NCI-H82 treated with DMSO at 0.1 percent for 48 hours (cell line): ENCODE data around the gene HELLS.
"Not testable (repeated sequence)": the region's sequence is repeated elsewhere in the genome, so short reads cannot be mapped to it uniquely, and the experiment has no call there.

Experiments
- DNase-seq: peaks from one replicate; lab custom pipeline; 2025; ENCODE audit not compliant: unreplicated experiment; lab: John Stamatoyannopoulos, UW

The HELLS gene

GRCh38 chr10:94545391-94546048 lies at the start of gene HELLS:
Gene HELLS, plus strand, starts transcription at chr10:94545788. Its CDS starts 134 bp downstream, at chr10:94545922.
- DNase-seq = peak; percentile 68

- no peak for DNase-seq
Measured at GRCh38 chr10:94496010-94496409, 49.6 kb upstream of the HELLS start.

- no peak for DNase-seq
Measured at GRCh38 chr10:94496646-94497045, 48.9 kb upstream of the HELLS start.

- DNase-seq = no peak
Measured at GRCh38 chr10:94500063-94500462, 45.5 kb upstream of the HELLS start.

GRCh38 chr10:94521276-94522250 lies 24.0 kb upstream of the HELLS start:
- DNase-seq = no peak

GRCh38 chr10:94524146-94524545 lies 21.4 kb upstream of the HELLS start:
- DNase-seq = no peak

- DNase-seq = no peak
Measured at GRCh38 chr10:94524711-94525110, 20.9 kb upstream of the HELLS start.

GRCh38 chr10:94531550-94531949 lies 14.0 kb upstream of the HELLS start:
- not testable (repeated sequence) for DNase-seq

- DNase-seq = no peak
Measured at GRCh38 chr10:94533027-94533426, 12.6 kb upstream of the HELLS start.

GRCh38 chr10:94542282-94542681 lies 3.3 kb upstream of the HELLS start:
- DNase-seq = not testable (repeated sequence)

- no peak for DNase-seq
Measured at GRCh38 chr10:94546049-94546900, 687 bp downstream of the HELLS start.

- no peak for DNase-seq
Measured at GRCh38 chr10:94546901-94547185, 1.3 kb downstream of the HELLS start.

- DNase-seq = no peak
Measured at GRCh38 chr10:94549221-94549620, 3.6 kb downstream of the HELLS start.

- not testable (repeated sequence) for DNase-seq
Measured at GRCh38 chr10:94567714-94568307, 22.2 kb downstream of the HELLS start.

- no peak for DNase-seq
Measured at GRCh38 chr10:94571081-94571480, 25.5 kb downstream of the HELLS start.

- DNase-seq = no peak
Measured at GRCh38 chr10:94571528-94571927, 25.9 kb downstream of the HELLS start.

GRCh38 chr10:94578790-94579189 lies 33.2 kb downstream of the HELLS start:
- no peak for DNase-seq

GRCh38 chr10:94583124-94583523 lies 37.5 kb downstream of the HELLS start:
- DNase-seq = no peak

- DNase-seq = no peak
Measured at GRCh38 chr10:94591461-94592205, 46.0 kb downstream of the HELLS start.
